HepG2 (cell line): Measurements from ENCODE around the gene RILPL1. TPM values are rescaled to one million over a fixed set of nuclear protein-coding genes. Genes with fewer than 3 reads are reported as not detected.
A peak's percentile ranks its signal among the peaks of the same experiment; 100 is the strongest.

Source experiments
- ATF5 ChIP-seq: sonication (generic); formaldehyde crosslinking; IDR thresholded peaks from 2 replicates; pipeline ENCODE4 v1.4.0; 2020; ENCODE audit warnings: mild to moderate bottlenecking, low read depth, missing genetic modification reagents
- ELF1 ChIP-seq: sonication (generic); formaldehyde crosslinking; IDR thresholded peaks from 2 replicates; pipeline ENCODE4 v1.4.0; 2020; ENCODE audit warnings: missing genetic modification reagents
- ELF4 ChIP-seq: sonication (generic); formaldehyde crosslinking; IDR thresholded peaks from 2 replicates; pipeline ENCODE4 v1.5.0; 2020; ENCODE audit warnings: missing genetic modification reagents, mild to moderate bottlenecking, moderate library complexity, borderline replicate concordance
- GLI4 ChIP-seq: sonication (generic); formaldehyde crosslinking; IDR thresholded peaks from 2 replicates; pipeline ENCODE4 v1.5.1; 2020; ENCODE audit warnings: missing genetic modification reagents, mild to moderate bottlenecking, moderate library complexity, borderline replicate concordance
- KDM5A ChIP-seq: fragments of 200-600 bp; sonication (generic); IDR thresholded peaks from 2 replicates; pipeline ENCODE4 v1.7.0; 2018; ENCODE audit warnings: antibody characterized with exemption, mild to moderate bottlenecking, low read length, borderline replicate concordance
- MTF1 ChIP-seq: sonication (generic); formaldehyde crosslinking; IDR thresholded peaks from 2 replicates; pipeline ENCODE4 v1.5.0; 2020; ENCODE audit warnings: missing genetic modification reagents
- MTF2 ChIP-seq: sonication (generic); formaldehyde crosslinking; IDR thresholded peaks from 2 replicates; pipeline ENCODE4 v1.5.0; 2020; ENCODE audit warnings: missing genetic modification reagents, borderline replicate concordance
- NFATC3 ChIP-seq: sonication (generic); formaldehyde crosslinking; IDR thresholded peaks from 2 replicates; pipeline ENCODE4 v1.5.1; 2020; ENCODE audit warnings: mild to moderate bottlenecking, missing genetic modification reagents
- NFE2L1 ChIP-seq: sonication (generic); formaldehyde crosslinking; IDR thresholded peaks from 2 replicates; pipeline ENCODE4 v1.4.0; 2020; ENCODE audit warnings: missing genetic modification reagents, mild to moderate bottlenecking, borderline replicate concordance
- NKX3-1 ChIP-seq: sonication (generic); formaldehyde crosslinking; IDR thresholded peaks from 2 replicates; pipeline ENCODE4 v1.5.0; 2020; ENCODE audit warnings: missing genetic modification reagents
- PAWR ChIP-seq: sonication (generic); formaldehyde crosslinking; IDR thresholded peaks from 2 replicates; pipeline ENCODE4 v1.4.0; 2020; ENCODE audit warnings: missing genetic modification reagents, mild to moderate bottlenecking, borderline replicate concordance
- REPIN1 ChIP-seq: sonication (generic); formaldehyde crosslinking; IDR thresholded peaks from 2 replicates; pipeline ENCODE4 v1.8.0; 2022; ENCODE audit warnings: missing genetic modification reagents, low read depth, mild to moderate bottlenecking, borderline replicate concordance
- SNAI1 ChIP-seq: sonication (generic); formaldehyde crosslinking; IDR thresholded peaks from 2 replicates; pipeline ENCODE4 v1.5.0; 2020; ENCODE audit warnings: mild to moderate bottlenecking, missing genetic modification reagents, borderline replicate concordance
- SP2 ChIP-seq: sonication (generic); formaldehyde crosslinking; IDR thresholded peaks from 2 replicates; pipeline ENCODE4 v1.5.1; 2020; ENCODE audit warnings: mild to moderate bottlenecking, missing genetic modification reagents
- TAF15 ChIP-seq: fragments of 200-400 bp; formaldehyde crosslinking; IDR thresholded peaks from one replicate; pipeline ENCODE4 v1.6.1; 2018; ENCODE audit warnings: mild to moderate bottlenecking, low read depth, low read length; ENCODE audit not compliant: poor library complexity, severe bottlenecking
- TARDBP ChIP-seq: sonication (generic); formaldehyde crosslinking; IDR thresholded peaks from 2 replicates; pipeline ENCODE4 v1.8.0; 2022; ENCODE audit warnings: mild to moderate bottlenecking, missing genetic modification reagents
- TSC22D2 ChIP-seq: sonication (generic); formaldehyde crosslinking; IDR thresholded peaks from 2 replicates; pipeline ENCODE4 v1.5.1; 2020; ENCODE audit warnings: missing genetic modification reagents, mild to moderate bottlenecking, borderline replicate concordance
- ZBTB3 ChIP-seq: sonication (generic); formaldehyde crosslinking; IDR thresholded peaks from 2 replicates; pipeline ENCODE4 v1.4.0; 2020; ENCODE audit warnings: low read depth, mild to moderate bottlenecking, moderate library complexity, missing genetic modification reagents, borderline replicate concordance
- ZFP90 ChIP-seq: sonication (generic); formaldehyde crosslinking; IDR thresholded peaks from 2 replicates; pipeline ENCODE4 v1.8.0; 2022; ENCODE audit warnings: missing genetic modification reagents, mild to moderate bottlenecking, inconsistent platforms, borderline replicate concordance
- ZNF10 ChIP-seq: sonication (generic); formaldehyde crosslinking; IDR thresholded peaks from 2 replicates; pipeline ENCODE4 v1.4.0; 2020; ENCODE audit warnings: mild to moderate bottlenecking, low read depth, missing genetic modification reagents, borderline replicate concordance
- ZNF431 ChIP-seq: sonication (generic); formaldehyde crosslinking; IDR thresholded peaks from 2 replicates; pipeline ENCODE4 v1.9.0; 2022; ENCODE audit warnings: missing genetic modification reagents, low read depth, mild to moderate bottlenecking, borderline replicate concordance
- ZNF746 ChIP-seq: sonication (generic); formaldehyde crosslinking; IDR thresholded peaks from 2 replicates; pipeline ENCODE4 v1.8.0; 2022; ENCODE audit warnings: mild to moderate bottlenecking, missing genetic modification reagents
- ZNF75D ChIP-seq: sonication (generic); formaldehyde crosslinking; IDR thresholded peaks from 2 replicates; pipeline ENCODE4 v1.8.1; 2023; ENCODE audit warnings: missing genetic modification reagents, mild to moderate bottlenecking, borderline replicate concordance
- ZNF839 ChIP-seq: sonication (generic); formaldehyde crosslinking; IDR thresholded peaks from 2 replicates; pipeline ENCODE4 v1.4.0; 2020; ENCODE audit warnings: missing genetic modification reagents, mild to moderate bottlenecking, borderline replicate concordance
- ZXDC ChIP-seq: sonication (generic); formaldehyde crosslinking; IDR thresholded peaks from 2 replicates; pipeline ENCODE4 v1.5.0; 2020; ENCODE audit warnings: mild to moderate bottlenecking, missing genetic modification reagents
- polyA plus RNA-seq, 8 experiments: library from polyadenylated mRNA; depleted of rRNA in 3 of 8; stranded (reverse) in 7 of 8; unstranded in 1 of 8; fragments of >200 nt; fragmentation: Illumina TruSeq in 4 of 8; extraction: Trizol in 4 of 8; gene quantifications; 2 replicates each; pipeline versions ENCODE4 v1.2.1 to v1.2.3, GENCODE V29; 2011 to 2016; ENCODE audit warnings: low read depth in 4 of 8, missing spikeins in 1 of 8, mixed read lengths in 1 of 8; ENCODE audit not compliant: insufficient read depth in 1 of 8
- total RNA-seq, 5 experiments: library from RNA; depleted of rRNA; stranded (reverse); fragments of >200 nt; fragmentation: Illumina TruSeq; extraction: Trizol; gene quantifications; 2 replicates each; pipeline ENCODE4 v1.2.3, GENCODE V29; 2016; ENCODE audit warnings: low read depth in 1 of 5

Gene RILPL1
- total and polyA plus RNA-seq, 2 of the 13 experiments (the other 11 are each of a cell fraction or from before 2014, with no cell fraction given), result 5.8 to 28.4 TPM

- TF ChIP-seq ZNF746 (CRISPR knock-in tag) (peak; percentile 81), ZNF839 (CRISPR knock-in tag) (0 out of 2 replicates have a peak, but pooled peaks have one; percentile 41), ELF1 (CRISPR knock-in tag) (peak; percentile 71), ZXDC (CRISPR knock-in tag) (no peak), SP2 (no peak), ZNF431 (CRISPR knock-in tag) (no peak), MTF2 (0 out of 2 replicates have a peak, but pooled peaks have one; percentile 57), KDM5A (peak; percentile 87; the same call in 1 of the 2 replicates), ELF4 (0 out of 2 replicates have a peak, but pooled peaks have one; percentile 34), NFE2L1 (CRISPR knock-in tag) (no peak), TARDBP (peak; percentile 87), NFATC3 (CRISPR knock-in tag) (no peak), ATF5 (CRISPR knock-in tag) (no peak), TAF15 (no peak), ZBTB3 (no peak), ZNF75D (CRISPR knock-in tag) (no peak), ZNF10 (no peak), NKX3-1 (CRISPR knock-in tag) (peak; percentile 31; the same call in 1 of the 2 replicates), SNAI1 (CRISPR knock-in tag) (peak; percentile 71; the same call in 1 of the 2 replicates), TSC22D2 (peak; percentile 71; the same call in 1 of the 2 replicates), REPIN1 (CRISPR knock-in tag) (peak; percentile 65; the same call in 1 of the 2 replicates), PAWR (CRISPR knock-in tag) (no peak), MTF1 (CRISPR knock-in tag) (no peak), GLI4 (no peak), ZFP90 (CRISPR knock-in tag) (peak; percentile 87)
Observed at GRCh38 chr12:123457980-123458779, 75.3 kb downstream of the RILPL1 start, which contains the start of gene SNRNP35 (continued).
